NCI-H82 treated with DMSO at 0.1 percent for 48 hours (cell line): ENCODE measurements around the gene KRT39.

Source experiments
- DNase-seq: peaks from one replicate; lab custom pipeline; 2025; ENCODE audit not compliant: unreplicated experiment; lab: John Stamatoyannopoulos, UW

KRT39 gene

GRCh38 chr17:40981115-40981514 is 14.4 kb upstream of the KRT39 start:
- DNase-seq: no peak

GRCh38 chr17:40980596-40980995 is 13.8 kb upstream of the KRT39 start:
- no peak for DNase-seq

- DNase-seq: no peak
These were observed 13.4 kb upstream of the KRT39 start for GRCh38 chr17:40980117-40980516.

GRCh38 chr17:40978575-40979151 is 11.9 kb upstream of the KRT39 start:
- DNase-seq: no peak

- DNase-seq: no peak
These were observed 8.8 kb upstream of the KRT39 start for GRCh38 chr17:40975516-40975915.

GRCh38 chr17:40974366-40974765 is 7.6 kb upstream of the KRT39 start:
- no peak for DNase-seq

GRCh38 chr17:40967582-40967981 is 834 bp upstream of the KRT39 start:
- no peak for DNase-seq

- DNase-seq: no peak
These were observed 2.9 kb downstream of the KRT39 start for GRCh38 chr17:40963838-40964237.

- no peak for DNase-seq
These were observed 4.6 kb downstream of the KRT39 start for GRCh38 chr17:40962059-40962561.

- DNase-seq: no peak
These were observed 5.2 kb downstream of the KRT39 start for GRCh38 chr17:40961591-40961990.

- DNase-seq: no peak
These were observed 6.6 kb downstream of the KRT39 start for GRCh38 chr17:40960144-40960543.

- DNase-seq: no peak
These were observed 8.4 kb downstream of the KRT39 start for GRCh38 chr17:40958086-40958953.

- DNase-seq: no peak
These were observed 10.1 kb downstream of the KRT39 start for GRCh38 chr17:40956401-40957254.

GRCh38 chr17:40953881-40954280 is 12.9 kb downstream of the KRT39 start:
- DNase-seq: no peak

- DNase-seq: no peak
These were observed 14.1 kb downstream of the KRT39 start for GRCh38 chr17:40952661-40953060.

GRCh38 chr17:40952154-40952553 is 14.6 kb downstream of the KRT39 start:
- DNase-seq: no peak

- no peak for DNase-seq
These were observed 15.6 kb downstream of the KRT39 start for GRCh38 chr17:40951011-40951622.

GRCh38 chr17:40950176-40950575 is 16.6 kb downstream of the KRT39 start:
- no peak for DNase-seq

GRCh38 chr17:40949418-40949817 is 17.3 kb downstream of the KRT39 start:
- no peak for DNase-seq

GRCh38 chr17:40947929-40948328 is 18.8 kb downstream of the KRT39 start:
- no peak for DNase-seq

GRCh38 chr17:40945414-40945813 is 21.3 kb downstream of the KRT39 start:
- no peak for DNase-seq
